Fibroblast of mammary gland (primary cell): ENCODE measurements around the gene LRRC8A.
"Not testable (repeated sequence)": the region's sequence is repeated elsewhere in the genome, so short reads cannot be mapped to it uniquely, and the experiment has no call there.

Experiments
- DNase-seq: peaks from one replicate; pipeline ENCODE4 v3.0.0-alpha.2; 2010; ENCODE audit warnings: low read depth
- H3K4me3 ChIP-seq: 2 replicates; pipeline ENCODE4 v1.5.1; 2011; ENCODE audit warnings: low read depth, mild to moderate bottlenecking, low read length, moderate library complexity; ENCODE audit not compliant: control insufficient read depth
- TF ChIP-seq, protein P1 (sequence below): conservative IDR thresholded peaks from 2 replicates; pipeline ENCODE4 v1.5.1; 2011; ENCODE audit warnings: low read depth, low read length, inconsistent platforms; ENCODE audit not compliant: control insufficient read depth, insufficient read depth

The LRRC8A gene

DNA sequence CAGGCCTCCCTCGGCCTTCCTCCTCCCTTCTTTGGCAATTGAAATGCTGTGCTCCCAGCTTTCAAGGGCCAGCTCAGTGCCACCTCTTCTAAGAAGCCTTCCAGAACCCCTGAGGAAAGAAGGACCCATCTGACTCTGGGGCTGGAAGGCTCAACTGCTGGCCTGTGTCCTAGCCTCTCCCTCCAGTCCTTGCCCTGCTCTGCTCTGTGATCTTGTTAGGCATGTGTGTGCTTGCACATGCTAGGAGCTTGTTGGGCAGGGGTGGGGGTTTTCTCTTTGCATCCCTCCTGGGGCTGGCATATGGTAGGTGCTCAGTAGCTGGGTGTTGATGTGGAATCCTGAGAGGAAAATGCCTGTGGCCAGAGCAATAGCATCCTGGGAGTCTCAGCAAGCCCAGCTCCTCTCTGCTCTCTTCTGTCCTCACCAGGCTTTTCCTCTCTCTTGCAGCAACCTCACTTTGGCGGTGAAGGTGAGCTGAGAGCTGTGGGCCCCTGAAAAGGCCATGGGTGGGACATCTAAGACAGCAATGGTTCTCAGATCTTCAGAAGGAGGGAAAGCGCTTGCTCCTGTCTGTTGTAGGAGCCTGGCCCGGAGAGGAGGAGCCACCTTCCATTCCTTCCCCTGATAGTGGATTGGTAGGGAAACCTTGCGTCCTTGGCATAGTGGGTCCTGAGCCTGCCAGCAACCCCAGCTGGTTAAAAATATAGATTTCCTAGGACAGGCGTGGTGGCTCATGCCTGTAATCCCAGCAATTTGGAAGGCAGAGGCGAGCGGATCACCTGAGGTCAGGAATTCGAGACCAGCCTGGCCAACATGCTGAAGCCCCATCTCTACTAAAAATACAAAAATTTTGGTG lies 55.6 kb downstream of the LRRC8A start:
- H3K4me3 ChIP-seq = no peak overlapping the region
- TF ChIP-seq, protein P1, sequence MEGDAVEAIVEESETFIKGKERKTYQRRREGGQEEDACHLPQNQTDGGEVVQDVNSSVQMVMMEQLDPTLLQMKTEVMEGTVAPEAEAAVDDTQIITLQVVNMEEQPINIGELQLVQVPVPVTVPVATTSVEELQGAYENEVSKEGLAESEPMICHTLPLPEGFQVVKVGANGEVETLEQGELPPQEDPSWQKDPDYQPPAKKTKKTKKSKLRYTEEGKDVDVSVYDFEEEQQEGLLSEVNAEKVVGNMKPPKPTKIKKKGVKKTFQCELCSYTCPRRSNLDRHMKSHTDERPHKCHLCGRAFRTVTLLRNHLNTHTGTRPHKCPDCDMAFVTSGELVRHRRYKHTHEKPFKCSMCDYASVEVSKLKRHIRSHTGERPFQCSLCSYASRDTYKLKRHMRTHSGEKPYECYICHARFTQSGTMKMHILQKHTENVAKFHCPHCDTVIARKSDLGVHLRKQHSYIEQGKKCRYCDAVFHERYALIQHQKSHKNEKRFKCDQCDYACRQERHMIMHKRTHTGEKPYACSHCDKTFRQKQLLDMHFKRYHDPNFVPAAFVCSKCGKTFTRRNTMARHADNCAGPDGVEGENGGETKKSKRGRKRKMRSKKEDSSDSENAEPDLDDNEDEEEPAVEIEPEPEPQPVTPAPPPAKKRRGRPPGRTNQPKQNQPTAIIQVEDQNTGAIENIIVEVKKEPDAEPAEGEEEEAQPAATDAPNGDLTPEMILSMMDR = no peak
- no peak for DNase-seq

DNA sequence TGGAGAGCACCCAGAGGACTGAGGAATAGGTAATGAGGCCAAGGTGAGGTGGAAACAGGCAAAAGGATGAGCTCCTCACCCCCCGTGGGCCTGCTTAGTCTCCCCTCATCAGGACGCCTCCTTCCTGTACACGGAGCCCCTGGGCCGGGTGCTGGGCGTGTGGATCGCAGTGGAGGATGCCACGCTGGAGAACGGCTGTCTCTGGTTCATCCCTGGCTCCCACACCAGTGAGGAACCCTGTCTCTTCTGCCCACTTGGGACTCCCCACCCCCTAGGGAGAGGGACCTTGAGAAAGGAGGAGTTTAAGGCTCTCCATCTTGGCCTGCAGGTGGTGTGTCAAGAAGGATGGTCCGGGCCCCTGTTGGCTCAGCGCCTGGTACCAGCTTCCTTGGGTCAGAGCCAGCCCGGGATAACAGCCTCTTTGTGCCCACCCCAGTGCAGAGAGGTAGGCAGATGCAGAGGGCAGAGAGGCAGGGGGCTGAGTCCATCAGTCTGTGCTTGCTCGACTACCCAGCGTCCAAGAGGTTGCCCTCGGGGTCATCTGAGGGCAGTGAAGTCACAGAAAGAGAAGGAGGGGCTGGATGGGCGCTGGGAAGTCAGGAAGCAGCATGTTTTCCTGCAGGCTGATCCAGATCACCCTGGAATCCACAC lies 58.5 kb downstream of the LRRC8A start:
- no peak for DNase-seq
- TF ChIP-seq, protein P1 = no peak
- H3K4me3 ChIP-seq = no peak overlapping the region

DNA sequence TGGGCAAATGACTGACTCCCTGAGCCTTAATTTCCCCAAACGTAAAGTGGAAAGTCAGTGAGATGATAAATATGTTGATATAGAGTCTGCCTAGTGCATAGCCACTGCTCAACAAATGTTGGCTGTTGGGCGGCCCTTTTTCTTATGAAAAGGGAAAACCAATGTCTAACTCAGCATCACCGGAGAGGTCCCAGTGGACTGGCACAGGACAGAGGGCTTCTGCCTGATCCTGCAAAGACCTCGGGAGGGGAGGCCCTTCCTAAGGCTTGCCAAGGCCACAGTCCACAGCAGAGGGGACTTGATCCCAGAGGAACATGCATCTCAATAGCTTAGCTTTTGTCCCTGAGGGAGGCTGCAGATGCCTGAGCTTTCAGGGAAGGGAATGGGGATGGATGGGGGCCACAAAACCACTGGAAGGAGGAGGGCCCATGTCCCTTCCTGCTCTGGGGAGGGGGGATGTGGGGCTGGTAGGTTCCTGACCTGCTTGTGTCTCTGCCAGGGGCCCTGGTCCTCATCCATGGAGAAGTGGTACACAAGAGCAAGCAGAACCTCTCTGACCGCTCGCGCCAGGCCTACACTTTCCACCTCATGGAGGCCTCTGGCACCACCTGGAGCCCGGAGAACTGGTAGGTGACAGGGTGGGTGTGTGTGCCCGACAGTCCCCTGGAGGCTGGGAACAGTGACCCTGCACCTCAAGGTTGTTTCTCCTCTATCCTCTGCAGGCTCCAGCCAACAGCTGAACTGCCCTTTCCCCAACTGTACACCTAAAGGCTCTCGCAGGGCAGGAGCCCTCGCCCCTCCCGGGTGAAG lies 59.2 kb downstream of the LRRC8A start:
- no peak for DNase-seq
- H3K4me3 ChIP-seq = no peak overlapping the region
- TF ChIP-seq, protein P1 = no peak

DNA sequence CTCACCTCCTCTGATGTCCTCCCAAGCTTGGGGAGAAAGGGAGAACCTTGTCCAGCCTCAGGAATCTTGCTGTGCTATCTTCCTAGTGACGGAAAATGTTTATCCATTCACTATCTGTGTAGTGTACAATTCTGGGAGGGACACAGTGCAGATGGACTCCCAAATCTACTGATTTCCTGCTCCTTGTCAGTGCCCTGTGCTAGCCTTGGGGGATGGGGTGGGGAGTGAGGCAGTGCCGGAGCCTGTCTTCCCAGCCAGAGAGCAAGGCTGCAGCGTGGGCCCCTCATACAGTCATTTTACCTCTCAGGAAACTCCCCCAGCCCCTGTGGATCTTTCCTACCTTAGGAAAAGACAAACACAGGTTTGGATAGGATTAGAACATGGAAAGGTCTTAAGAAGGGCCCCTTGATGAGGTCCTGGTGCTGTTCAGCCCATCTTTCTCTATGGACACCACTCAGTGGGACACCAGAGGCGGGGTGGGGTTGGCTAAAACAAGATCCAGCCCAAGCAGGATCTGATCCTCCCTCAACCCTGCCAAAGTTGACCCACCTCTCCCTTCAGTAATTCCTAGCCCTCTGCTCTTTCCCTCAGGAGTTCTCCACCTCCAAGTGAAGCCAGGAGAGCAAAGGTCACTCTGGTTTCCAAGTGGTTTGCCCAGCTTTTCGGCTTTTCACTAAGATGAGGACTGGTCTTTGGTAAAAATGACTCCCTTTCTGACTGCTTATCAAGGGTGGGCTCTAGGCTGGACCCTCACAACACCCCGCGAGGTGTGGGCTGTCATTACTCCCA lies 62.1 kb downstream of the LRRC8A start:
- H3K4me3 ChIP-seq = no peak overlapping the region
- TF ChIP-seq, protein P1 = no peak
- DNase-seq = no peak

DNA sequence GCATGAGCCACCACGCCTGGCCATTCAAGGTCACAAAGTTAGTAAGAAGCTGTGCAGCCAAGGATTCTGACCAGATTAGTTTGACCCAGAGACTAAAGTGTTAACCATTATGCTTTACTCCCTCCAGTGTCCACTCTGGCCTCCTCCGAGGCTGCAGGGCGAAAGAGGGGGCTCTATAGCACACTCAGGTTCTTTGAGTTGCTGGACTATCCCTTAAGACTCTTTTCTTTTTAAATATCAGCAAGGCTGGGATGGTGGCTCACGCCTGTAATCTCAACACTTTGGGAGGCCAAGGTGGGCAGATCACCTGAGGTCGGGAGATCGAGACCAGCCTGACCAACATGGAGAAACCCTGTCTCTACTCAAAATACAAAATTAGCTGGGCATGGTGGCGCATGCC lies 63.0 kb downstream of the LRRC8A start:
- H3K4me3 ChIP-seq, DNase-seq: not testable (repeated sequence)

DNA sequence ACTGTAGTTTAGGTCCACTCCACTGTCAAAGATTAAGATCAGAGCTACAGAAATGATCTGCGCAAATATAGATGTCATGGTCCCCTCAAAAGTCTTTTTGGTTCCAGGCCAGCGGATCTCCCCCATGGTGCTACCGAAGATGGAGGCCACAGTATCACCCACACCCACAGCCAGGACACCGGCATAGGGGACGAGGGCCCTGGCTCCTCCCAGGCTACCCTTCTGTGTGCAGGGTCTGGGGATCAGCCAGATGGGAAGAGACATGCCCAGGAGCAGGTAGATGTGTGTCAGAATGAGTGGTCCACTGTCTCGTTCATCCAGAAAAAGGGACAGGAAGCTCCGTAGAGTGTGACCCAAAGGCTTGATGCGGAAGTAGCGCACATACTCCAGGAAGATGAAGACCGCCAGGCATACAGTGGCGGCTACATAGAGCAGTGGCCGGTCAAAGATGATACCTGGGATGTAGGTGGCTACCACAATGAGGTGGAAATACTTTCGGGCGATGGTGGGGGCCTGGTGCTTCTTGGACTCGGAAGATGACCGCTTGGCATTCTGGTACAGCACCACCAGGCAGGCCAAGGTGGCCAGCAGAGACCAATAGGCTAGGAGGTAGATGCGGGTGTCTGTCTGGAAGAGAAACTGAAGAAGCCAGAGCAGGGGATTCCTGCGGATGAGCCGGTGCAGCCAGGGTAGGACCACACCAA lies 64.0 kb downstream of the LRRC8A start:
- DNase-seq = no peak
- H3K4me3 ChIP-seq = no peak overlapping the region
- TF ChIP-seq, protein P1 = no peak
